Endothelial cell of umbilical vein (primary cell): ENCODE data around the gene HELZ2. TPM values are rescaled to one million over a fixed set of nuclear protein-coding genes. Genes with fewer than 3 reads are reported as not detected.
"Not testable (repeated sequence)": the region's sequence is repeated elsewhere in the genome, so short reads cannot be mapped to it uniquely, and the experiment has no call there.

ENCODE experiments used
- BruUV-seq: library from RNA; stranded (reverse); fragments of 400-500 nt; replicated peaks from 2 replicates; lab custom pipeline; 2021; lab: Mats Ljungman, UMichigan
- CTCF ChIA-PET: fragments of 300-600, 350-600 bp; sonication (Branson Sonifier 250); formaldehyde crosslinking; loops from one replicate; lab custom pipeline; 2021; ENCODE audit warnings: antibody characterized with exemption, inconsistent platforms; lab: Charles Lee
- POLR2A ChIA-PET: fragments of 300-600, 350-600 bp; sonication (Branson Sonifier 250); formaldehyde crosslinking; loops from one replicate; lab custom pipeline; 2021; ENCODE audit warnings: antibody characterized with exemption, inconsistent platforms; lab: Charles Lee
- DNase-seq: peaks from one replicate; pipeline ENCODE4 v3.0.0-alpha.2; 2011; ENCODE audit warnings: low read depth, low spot score
- FAIRE-seq: peaks from 2 replicates; lab custom pipeline; 2011; peaks lifted over from hg19 to GRCh38; lab: Jason Lieb, UNC
- H2AFZ ChIP-seq: 2 replicates; pipeline ENCODE4 v1.6.0; 2012; ENCODE audit warnings: low read depth, low read length, control low read depth, inconsistent platforms
- H3K27ac ChIP-seq: 2 replicates; pipeline ENCODE4 v1.5.1; 2011; ENCODE audit warnings: low read depth, mild to moderate bottlenecking, control low read depth, low read length, moderate library complexity; ENCODE audit not compliant: insufficient read depth
- H3K27me3 ChIP-seq, 2 experiments: 2 replicates each; pipeline versions ENCODE4 v1.6.0 to v1.6.1; 2011; ENCODE audit warnings: low read length in 2 of 2, mixed read lengths in 1 of 2; ENCODE audit not compliant: control insufficient read depth in 2 of 2, insufficient read depth in 2 of 2
- H3K36me3 ChIP-seq, 2 experiments: 2 replicates in 1 of 2; 3 replicates in 1 of 2; pipeline ENCODE4 v1.5.1; 2011; ENCODE audit warnings: low read length in 2 of 2, mild to moderate bottlenecking in 1 of 2, moderate library complexity in 1 of 2; ENCODE audit not compliant: control insufficient read depth in 2 of 2, insufficient read depth in 2 of 2; ENCODE audit errors: extremely low read depth in 1 of 2
- H3K4me1 ChIP-seq: 3 replicates; pipeline ENCODE4 v1.5.1; 2011; ENCODE audit warnings: mild to moderate bottlenecking, low read length; ENCODE audit not compliant: control insufficient read depth, insufficient read depth; ENCODE audit errors: extremely low read depth
- H3K4me2 ChIP-seq: 2 replicates; pipeline ENCODE4 v1.6.1; 2011; ENCODE audit warnings: low read length, control low read depth, mixed read lengths; ENCODE audit not compliant: insufficient read depth
- H3K4me3 ChIP-seq, 3 experiments: fragments of 200-600 bp in 1 of 3; sonication (generic), shearing (Covaris generic) in 1 of 3; replicated peaks in 1 of 3; 2 replicates each; pipeline ENCODE4 v1.5.1; 2011 to 2016; ENCODE audit warnings: control low read depth in 3 of 3, low read length in 3 of 3, mild to moderate bottlenecking in 2 of 3, inconsistent platforms in 1 of 3, low read depth in 1 of 3, moderate library complexity in 1 of 3; ENCODE audit not compliant: insufficient read depth in 1 of 3
- H3K79me2 ChIP-seq: 2 replicates; pipeline ENCODE4 v1.6.0; 2012; ENCODE audit warnings: low read length, inconsistent platforms; ENCODE audit not compliant: control insufficient read depth, insufficient read depth
- H3K9ac ChIP-seq: replicated peaks from 2 replicates; pipeline ENCODE3; 2011; ENCODE audit warnings: low read length, control low read depth; ENCODE audit not compliant: insufficient read depth; ENCODE audit errors: extremely low read depth
- H3K9me1 ChIP-seq: replicated peaks from 3 replicates; pipeline ENCODE4 v1.6.0; 2011; ENCODE audit warnings: mild to moderate bottlenecking, low read length; ENCODE audit not compliant: control insufficient read depth, insufficient read depth; ENCODE audit errors: extremely low read depth
- H3K9me3 ChIP-seq: replicated peaks from 2 replicates; pipeline ENCODE4 v1.5.1; 2012; ENCODE audit warnings: low read length, inconsistent platforms; ENCODE audit not compliant: control insufficient read depth, insufficient read depth
- H4K20me1 ChIP-seq: replicated peaks from 2 replicates; pipeline ENCODE3; 2011; ENCODE audit warnings: mild to moderate bottlenecking, low read length; ENCODE audit not compliant: control insufficient read depth, insufficient read depth; ENCODE audit errors: extremely low read depth
- EZH2 ChIP-seq: IDR thresholded peaks from 2 replicates; pipeline ENCODE4 v1.6.1; 2012; ENCODE audit warnings: borderline replicate concordance, low read depth, mild to moderate bottlenecking, moderate library complexity, low read length, inconsistent platforms; ENCODE audit not compliant: severe bottlenecking
- FOS ChIP-seq: IDR thresholded peaks from 2 replicates; pipeline ENCODE4 v1.6.1; 2011; ENCODE audit warnings: mild to moderate bottlenecking, low read length, moderate library complexity, borderline replicate concordance; ENCODE audit not compliant: insufficient read depth
- GATA2 ChIP-seq: IDR thresholded peaks from 2 replicates; pipeline ENCODE4 v1.7.0; 2011; ENCODE audit warnings: low read depth, mild to moderate bottlenecking, moderate library complexity, mixed read lengths, low read length; ENCODE audit not compliant: insufficient read length, insufficient read depth
- JUN ChIP-seq: IDR thresholded peaks from 2 replicates; pipeline ENCODE4 v1.6.1; 2011; ENCODE audit warnings: borderline replicate concordance, low read depth; ENCODE audit not compliant: insufficient read length, insufficient read depth
- MYC ChIP-seq: IDR thresholded peaks from one replicate; pipeline ENCODE4 v1.6.1; 2011; ENCODE audit warnings: mild to moderate bottlenecking, low read depth, low read length
- POLR2A ChIP-seq: IDR thresholded peaks from 2 replicates; pipeline ENCODE4 v1.6.1; 2012; ENCODE audit warnings: low read depth, mild to moderate bottlenecking, control low read depth, low read length
- POLR2AphosphoS5 ChIP-seq: IDR thresholded peaks from 2 replicates; pipeline ENCODE4 v1.6.1; 2012; ENCODE audit warnings: low read depth, mild to moderate bottlenecking, control low read depth, low read length, moderate library complexity; ENCODE audit not compliant: insufficient read depth
- dilution Hi-C: fragments of 300-500 bp; cut with MboI; formaldehyde crosslinking; loops from one replicate; pipeline ENCODE4 v1.15.0; 2019; ENCODE audit warnings: low sequenced_read_pairs; ENCODE audit not compliant: extremely low pct_ligation_motif_present
- intact Hi-C: fragments of 100-400 bp; cut with micrococcal nuclease; formaldehyde crosslinking; loops from one replicate; pipeline ENCODE4 v1.10.0; 2022
- polyA plus RNA-seq, 4 experiments: library from polyadenylated mRNA; depleted of rRNA in 3 of 4; stranded (reverse) in 3 of 4; unstranded in 1 of 4; fragments of >200 nt; gene quantifications; 2 replicates each; pipeline versions ENCODE4 v1.2.1 to v1.2.3, GENCODE V29; 2011 to 2012; ENCODE audit warnings: missing spikeins in 1 of 4
- total RNA-seq: library from RNA; stranded (reverse); gene quantifications from 2 replicates; pipeline ENCODE4 v1.2.3, GENCODE V29; 2021
- TF ChIP-seq, protein P1 (sequence below), 2 donors: IDR thresholded peaks; 1 replicate in 1 of 2; 2 replicates in 1 of 2; pipeline ENCODE4 v1.5.1; 2011; ENCODE audit warnings: low read length in 2 of 2, mild to moderate bottlenecking in 2 of 2, moderate library complexity in 2 of 2, control low read depth in 1 of 2, inconsistent platforms in 1 of 2, low read depth in 1 of 2; ENCODE audit not compliant: insufficient read depth in 1 of 2; ENCODE audit errors: extremely low read depth in 1 of 2
- TF ChIP-seq, protein P2 (sequence below): IDR thresholded peaks from 2 replicates; pipeline ENCODE4 v1.6.1; 2011; ENCODE audit not compliant: insufficient read depth, insufficient read length

Gene HELZ2
- total and polyA plus RNA-seq, 2 donors (not counting 3 experiments of a cell fraction or from before 2014, with no cell fraction given): 10.6 to 33.2 TPM

- H3K36me3 ChIP-seq: peaks cover 0 to 17% of the 10 kb centered on the region in 2 experiments
- DNase-seq (no peak), FAIRE-seq (no peak)
- H3K27me3 ChIP-seq: no peaks in the 10 kb centered on the region
- no peak overlapping the region for H3K4me3 ChIP-seq
- no peaks in the 10 kb centered on the region for H4K20me1 ChIP-seq
- dilution Hi-C loops: no loop called here
- H2AFZ ChIP-seq: no peak overlapping the region
- no peaks in the 10 kb centered on the region for H3K9me1 ChIP-seq
- H3K27ac ChIP-seq: no peak overlapping the region
- ChIA-PET CTCF (no interaction called here), POLR2A (no interaction called here)
- no peaks in the 10 kb centered on the region for H3K79me2 ChIP-seq
- BruUV-seq: no TSS peak
- intact Hi-C loops: no loop called here
- H3K4me1 ChIP-seq: no peaks in the 10 kb centered on the region
- H3K9me3 ChIP-seq: no peaks in the 10 kb centered on the region
- no peak overlapping the region for H3K4me2 ChIP-seq
- H3K9ac ChIP-seq: no peak overlapping the region
- TF ChIP-seq JUN (no peak), GATA2 (no peak), FOS (no peak), EZH2 (no peak), MYC (no peak), POLR2AphosphoS5 (no peak), POLR2A (no peak)
- TF ChIP-seq, protein P1, sequence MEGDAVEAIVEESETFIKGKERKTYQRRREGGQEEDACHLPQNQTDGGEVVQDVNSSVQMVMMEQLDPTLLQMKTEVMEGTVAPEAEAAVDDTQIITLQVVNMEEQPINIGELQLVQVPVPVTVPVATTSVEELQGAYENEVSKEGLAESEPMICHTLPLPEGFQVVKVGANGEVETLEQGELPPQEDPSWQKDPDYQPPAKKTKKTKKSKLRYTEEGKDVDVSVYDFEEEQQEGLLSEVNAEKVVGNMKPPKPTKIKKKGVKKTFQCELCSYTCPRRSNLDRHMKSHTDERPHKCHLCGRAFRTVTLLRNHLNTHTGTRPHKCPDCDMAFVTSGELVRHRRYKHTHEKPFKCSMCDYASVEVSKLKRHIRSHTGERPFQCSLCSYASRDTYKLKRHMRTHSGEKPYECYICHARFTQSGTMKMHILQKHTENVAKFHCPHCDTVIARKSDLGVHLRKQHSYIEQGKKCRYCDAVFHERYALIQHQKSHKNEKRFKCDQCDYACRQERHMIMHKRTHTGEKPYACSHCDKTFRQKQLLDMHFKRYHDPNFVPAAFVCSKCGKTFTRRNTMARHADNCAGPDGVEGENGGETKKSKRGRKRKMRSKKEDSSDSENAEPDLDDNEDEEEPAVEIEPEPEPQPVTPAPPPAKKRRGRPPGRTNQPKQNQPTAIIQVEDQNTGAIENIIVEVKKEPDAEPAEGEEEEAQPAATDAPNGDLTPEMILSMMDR (IDR thresholded peaks at IDR 0.05; ENCODE audit: extremely low read depth in 1 of 2, insufficient read depth in 1 of 2, low read depth in 1 of 2, low read length in 2 of 2): no peak
- TF ChIP-seq, protein P2, sequence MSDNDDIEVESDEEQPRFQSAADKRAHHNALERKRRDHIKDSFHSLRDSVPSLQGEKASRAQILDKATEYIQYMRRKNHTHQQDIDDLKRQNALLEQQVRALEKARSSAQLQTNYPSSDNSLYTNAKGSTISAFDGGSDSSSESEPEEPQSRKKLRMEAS: no peak
Measured at GRCh38 chr20:63560333-63560805, 13.7 kb downstream of the HELZ2 start.

- DNase-seq, H2AFZ ChIP-seq, H3K79me2 ChIP-seq, H3K27ac ChIP-seq, H3K9me1 ChIP-seq, H3K9me3 ChIP-seq, H3K27me3 ChIP-seq, H3K4me1 ChIP-seq, H3K4me2 ChIP-seq, dilution Hi-C loops, intact Hi-C loops, BruUV-seq, H3K9ac ChIP-seq, POLR2A ChIA-PET, H3K4me3 ChIP-seq, H4K20me1 ChIP-seq, FAIRE-seq: not testable (repeated sequence)
- H3K36me3 ChIP-seq: peaks cover 0 to 15% of the 10 kb centered on the region in 2 experiments
- CTCF ChIA-PET: interaction anchor here (0.6 kb wide), 1 partner anchor 21 kb away, joined by 3 read pairs; no protein-coding TSS in a partner anchor
Measured at GRCh38 chr20:63559485-63560332, 14.3 kb downstream of the HELZ2 start.
